ENCODE results near the gene TOMM22. TPM values are rescaled to one million over a fixed set of nuclear protein-coding genes. Genes with fewer than 3 reads are reported as not detected.

The TOMM22 gene
- polyA plus RNA-seq, 1 experiment, result 29.6 TPM

GRCh38 chr22:38727123-38727522 is 45.4 kb downstream of the TOMM22 start:
- ChIA-PET CTCF (no interaction called here), POLR2A (no interaction called here)
- H3K36me3 ChIP-seq (ENCODE audit: control insufficient read depth, insufficient read depth, low read length), result peaks cover 62% of the 10 kb centered on the region
- no peak for TF ChIP-seq CTCF (IDR thresholded peaks at IDR 0.05; ENCODE audit: insufficient read depth, low read depth, low read length)
- no peak for DNase-seq (ENCODE audit: low read depth)
- no peaks in the 10 kb centered on the region for H3K27me3 ChIP-seq (ENCODE audit: control insufficient read depth, insufficient read depth, low read length)
- no peak overlapping the region for H3K4me3 ChIP-seq (ENCODE audit: low read depth, low read length)

GRCh38 chr22:38727530-38728451 is 46.0 kb downstream of the TOMM22 start:
- Histone ChIP-seq H3K36me3 (ENCODE audit: control insufficient read depth, insufficient read depth, low read length) (peaks cover 60% of the 10 kb centered on the region), H3K27me3 (ENCODE audit: control insufficient read depth, insufficient read depth, low read length) (no peaks in the 10 kb centered on the region), H3K4me3 (ENCODE audit: low read depth, low read length) (no peak overlapping the region)
- no peak for TF ChIP-seq CTCF (IDR thresholded peaks at IDR 0.05; ENCODE audit: insufficient read depth, low read depth, low read length)
- POLR2A ChIA-PET, result no interaction called here
- DNase-seq (ENCODE audit: low read depth), result no peak
- CTCF ChIA-PET, result interaction anchor here (2.8 kb wide), 1 partner anchor 10 kb away, joined by 7 read pairs; no protein-coding TSS in a partner anchor

GRCh38 chr22:38728871-38729796 is 47.4 kb downstream of the TOMM22 start:
- TF ChIP-seq CTCF (IDR thresholded peaks at IDR 0.05; ENCODE audit: insufficient read depth, low read depth, low read length), result no peak
- no peaks in the 10 kb centered on the region for H3K27me3 ChIP-seq (ENCODE audit: control insufficient read depth, insufficient read depth, low read length)
- CTCF ChIA-PET, result interaction anchor here (1.4 to 2.8 kb wide), 2 partner anchors 9 to 11 kb away, joined by 4 to 7 read pairs; no protein-coding TSS in a partner anchor
- DNase-seq (ENCODE audit: low read depth), result no peak
- no peak overlapping the region for H3K4me3 ChIP-seq (ENCODE audit: low read depth, low read length)
- peaks cover 61% of the 10 kb centered on the region for H3K36me3 ChIP-seq (ENCODE audit: control insufficient read depth, insufficient read depth, low read length)
- POLR2A ChIA-PET, result no interaction called here

- Histone ChIP-seq H3K36me3 (ENCODE audit: control insufficient read depth, insufficient read depth, low read length) (peaks cover 60% of the 10 kb centered on the region), H3K27me3 (ENCODE audit: control insufficient read depth, insufficient read depth, low read length) (no peaks in the 10 kb centered on the region), H3K4me3 (ENCODE audit: low read depth, low read length) (no peak overlapping the region)
- no peak for TF ChIP-seq CTCF (IDR thresholded peaks at IDR 0.05; ENCODE audit: insufficient read depth, low read depth, low read length)
- DNase-seq (ENCODE audit: low read depth), result no peak
- POLR2A ChIA-PET, result no interaction called here
- CTCF ChIA-PET, result interaction anchor here (1.4 to 2.8 kb wide), 2 partner anchors 10 to 12 kb away, joined by 4 to 7 read pairs; no protein-coding TSS in a partner anchor
Observed at GRCh38 chr22:38729946-38730345, 48.2 kb downstream of the TOMM22 start.
